ENCODE data around the gene KLHL22.

DNA sequence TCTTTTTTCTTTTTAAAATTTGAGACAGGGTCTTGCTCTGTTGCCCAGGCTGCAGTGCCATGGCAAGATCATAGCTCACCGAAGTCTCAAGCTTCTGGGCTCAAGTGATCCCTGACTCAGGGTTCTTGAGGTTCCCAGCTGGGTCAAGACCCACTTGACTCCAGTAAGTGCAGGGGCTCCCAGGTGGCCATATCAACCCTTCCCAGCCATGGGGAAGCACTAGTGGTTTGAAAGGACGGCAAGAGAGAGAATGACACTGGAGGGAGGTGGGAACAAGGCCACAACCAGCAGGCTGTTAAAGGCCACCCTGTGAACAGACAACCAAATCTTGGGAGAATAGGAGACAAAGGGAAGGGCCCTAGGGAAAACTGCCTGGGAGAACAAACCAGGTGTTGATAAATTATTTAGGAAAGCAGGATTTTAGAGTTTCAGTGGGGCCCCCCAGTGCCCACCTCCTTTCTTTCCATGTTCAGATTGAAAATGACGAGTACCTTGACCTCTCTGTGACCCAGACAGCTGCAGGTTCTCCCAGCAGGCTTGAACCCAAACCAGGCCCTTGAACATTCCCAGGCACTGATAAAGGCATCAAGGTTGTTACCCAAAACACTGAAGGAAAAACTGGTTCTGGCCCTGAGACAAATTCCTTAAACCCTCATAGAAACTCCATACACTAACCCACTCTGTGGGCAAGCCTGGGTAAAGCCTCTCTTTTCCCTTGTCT, 28.8 kb downstream of the KLHL22 start:
- TF ChIP-seq, protein P1, sequence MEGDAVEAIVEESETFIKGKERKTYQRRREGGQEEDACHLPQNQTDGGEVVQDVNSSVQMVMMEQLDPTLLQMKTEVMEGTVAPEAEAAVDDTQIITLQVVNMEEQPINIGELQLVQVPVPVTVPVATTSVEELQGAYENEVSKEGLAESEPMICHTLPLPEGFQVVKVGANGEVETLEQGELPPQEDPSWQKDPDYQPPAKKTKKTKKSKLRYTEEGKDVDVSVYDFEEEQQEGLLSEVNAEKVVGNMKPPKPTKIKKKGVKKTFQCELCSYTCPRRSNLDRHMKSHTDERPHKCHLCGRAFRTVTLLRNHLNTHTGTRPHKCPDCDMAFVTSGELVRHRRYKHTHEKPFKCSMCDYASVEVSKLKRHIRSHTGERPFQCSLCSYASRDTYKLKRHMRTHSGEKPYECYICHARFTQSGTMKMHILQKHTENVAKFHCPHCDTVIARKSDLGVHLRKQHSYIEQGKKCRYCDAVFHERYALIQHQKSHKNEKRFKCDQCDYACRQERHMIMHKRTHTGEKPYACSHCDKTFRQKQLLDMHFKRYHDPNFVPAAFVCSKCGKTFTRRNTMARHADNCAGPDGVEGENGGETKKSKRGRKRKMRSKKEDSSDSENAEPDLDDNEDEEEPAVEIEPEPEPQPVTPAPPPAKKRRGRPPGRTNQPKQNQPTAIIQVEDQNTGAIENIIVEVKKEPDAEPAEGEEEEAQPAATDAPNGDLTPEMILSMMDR (IDR thresholded peaks at IDR 0.05; ENCODE audit: low read depth, low read length, missing input control) = no peak
- no peak for TF ChIP-seq JUND (IDR thresholded peaks at IDR 0.05)
- TF ChIP-seq TAF1 (conservative IDR thresholded peaks at IDR 0.05) = no peak
- no peak for TF ChIP-seq YY1 (IDR thresholded peaks at IDR 0.05)
- TF ChIP-seq, protein P2, sequence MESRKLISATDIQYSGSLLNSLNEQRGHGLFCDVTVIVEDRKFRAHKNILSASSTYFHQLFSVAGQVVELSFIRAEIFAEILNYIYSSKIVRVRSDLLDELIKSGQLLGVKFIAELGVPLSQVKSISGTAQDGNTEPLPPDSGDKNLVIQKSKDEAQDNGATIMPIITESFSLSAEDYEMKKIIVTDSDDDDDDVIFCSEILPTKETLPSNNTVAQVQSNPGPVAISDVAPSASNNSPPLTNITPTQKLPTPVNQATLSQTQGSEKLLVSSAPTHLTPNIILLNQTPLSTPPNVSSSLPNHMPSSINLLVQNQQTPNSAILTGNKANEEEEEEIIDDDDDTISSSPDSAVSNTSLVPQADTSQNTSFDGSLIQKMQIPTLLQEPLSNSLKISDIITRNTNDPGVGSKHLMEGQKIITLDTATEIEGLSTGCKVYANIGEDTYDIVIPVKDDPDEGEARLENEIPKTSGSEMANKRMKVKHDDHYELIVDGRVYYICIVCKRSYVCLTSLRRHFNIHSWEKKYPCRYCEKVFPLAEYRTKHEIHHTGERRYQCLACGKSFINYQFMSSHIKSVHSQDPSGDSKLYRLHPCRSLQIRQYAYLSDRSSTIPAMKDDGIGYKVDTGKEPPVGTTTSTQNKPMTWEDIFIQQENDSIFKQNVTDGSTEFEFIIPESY (IDR thresholded peaks at IDR 0.05) = no peak
- TF ChIP-seq FOXA1 (IDR thresholded peaks at IDR 0.05) = no peak
- TF ChIP-seq, protein P3, sequence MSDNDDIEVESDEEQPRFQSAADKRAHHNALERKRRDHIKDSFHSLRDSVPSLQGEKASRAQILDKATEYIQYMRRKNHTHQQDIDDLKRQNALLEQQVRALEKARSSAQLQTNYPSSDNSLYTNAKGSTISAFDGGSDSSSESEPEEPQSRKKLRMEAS (IDR thresholded peaks at IDR 0.05) = no peak
- no peak for TF ChIP-seq EGR1 (IDR thresholded peaks at IDR 0.05; ENCODE audit: low read depth in 2 of 2)

All from liver (tissue), 3 donors.